K562 (cell line): Measurements from ENCODE around the gene WWOX. TPM values are rescaled to one million over a fixed set of nuclear protein-coding genes. Genes with fewer than 3 reads are reported as not detected.

Source experiments
- BRCA1 ChIP-seq, 2 experiments: fragments of 450-650 bp in 1 of 2; sonication (generic) in 1 of 2; formaldehyde crosslinking in 1 of 2; IDR thresholded peaks; 2 replicates each; pipeline versions ENCODE4 v1.5.0 to v1.6.1; 2017 to 2020; ENCODE audit warnings: mild to moderate bottlenecking in 1 of 2, missing genetic modification reagents in 1 of 2
- COPS2 ChIP-seq: fragments of 450-650 bp; conservative IDR thresholded peaks from 2 replicates; pipeline ENCODE4 v1.6.1; 2016; ENCODE audit warnings: mild to moderate bottlenecking, moderate library complexity
- FOXJ2 ChIP-seq: fragments of 200-800 bp; sonication (Bioruptor generic); IDR thresholded peaks from 2 replicates; pipeline ENCODE4 v1.6.1; 2016; ENCODE audit warnings: missing genetic modification characterization, missing compliant biosample characterization
- HES1 ChIP-seq: fragments of 450-650 bp; IDR thresholded peaks from 2 replicates; pipeline ENCODE4 v1.6.1; 2016; ENCODE audit warnings: low read depth, mild to moderate bottlenecking, moderate library complexity
- HMG20A ChIP-seq: fragments of 450-650 bp; formaldehyde crosslinking; conservative IDR thresholded peaks from 2 replicates; pipeline ENCODE4 v1.4.0; 2020; ENCODE audit warnings: mild to moderate bottlenecking, mixed read lengths
- JUND ChIP-seq, 2 experiments: IDR thresholded peaks; 2 replicates in 1 of 2; 3 replicates in 1 of 2; pipeline ENCODE4 v1.6.1; 2011; ENCODE audit warnings: borderline replicate concordance in 2 of 2, low read depth in 2 of 2, low read length in 2 of 2, improper control_type of control experiment in 1 of 2, missing biosample characterization in 1 of 2, missing genetic modification characterization in 1 of 2, missing genetic modification reagents in 1 of 2
- NCOR1 ChIP-seq: fragments of 450-650 bp; IDR thresholded peaks from 2 replicates; pipeline ENCODE4 v1.6.1; 2016; ENCODE audit warnings: mild to moderate bottlenecking, moderate library complexity
- NR3C1 ChIP-seq: sonication (generic); formaldehyde crosslinking; IDR thresholded peaks from 2 replicates; pipeline ENCODE4 v1.8.1; 2022; ENCODE audit warnings: missing genetic modification reagents
- SMARCE1 ChIP-seq: fragments of 450-650 bp; IDR thresholded peaks from 2 replicates; pipeline ENCODE4 v1.7.1; 2016; ENCODE audit warnings: mild to moderate bottlenecking
- ZHX1 ChIP-seq: fragments of 150-350 bp; conservative IDR thresholded peaks from 2 replicates; pipeline ENCODE4 v1.6.1; 2014; ENCODE audit warnings: low read length
- ZNF583 ChIP-seq: fragments of 250-450 bp; sonication (Bioruptor Pico); IDR thresholded peaks from 2 replicates; pipeline ENCODE4 v1.4.0; 2020
- ZNF785 ChIP-seq: fragments of 250-450 bp; sonication (Bioruptor Pico); IDR thresholded peaks from 2 replicates; pipeline ENCODE4 v1.4.0; 2020; ENCODE audit warnings: mild to moderate bottlenecking
- polyA plus RNA-seq, 8 experiments: library from polyadenylated mRNA; depleted of rRNA in 4 of 8; stranded (reverse) in 5 of 8; unstranded in 3 of 8; fragments of >200 nt; fragmentation: Nextera tagmentation in 2 of 8; fragmentation: Illumina TruSeq in 1 of 8; extraction: Ambion mirVana in 2 of 8; extraction: Trizol in 1 of 8; gene quantifications; 2 replicates each; pipeline versions ENCODE4 v1.2.1 to v1.2.3, GENCODE V29; 2011 to 2014; ENCODE audit warnings: inconsistent platforms in 1 of 8, missing spikeins in 1 of 8
- total RNA-seq, 7 experiments: library from RNA; depleted of rRNA in 6 of 7; stranded (reverse); fragments of >200 nt in 6 of 7; fragmentation: Illumina TruSeq in 2 of 7; extraction: Trizol in 2 of 7; gene quantifications; 2 replicates each; pipeline versions ENCODE4 v1.2.1 to v1.2.3, GENCODE V29; 2011 to 2021; ENCODE audit warnings: low replicate concordance in 1 of 7
- TF ChIP-seq, protein P1 (sequence below): fragments of 250-450 bp; sonication (Bioruptor Pico); IDR thresholded peaks from 2 replicates; pipeline ENCODE4 v1.4.0; 2020; ENCODE audit warnings: borderline replicate concordance
- TF ChIP-seq, protein P2 (sequence below): fragments of 450-650 bp; IDR thresholded peaks from 2 replicates; pipeline ENCODE4 v1.6.1; 2016; ENCODE audit warnings: low read depth
- TF ChIP-seq, protein P3 (sequence below): fragments of 250-450 bp; sonication (Bioruptor Pico); IDR thresholded peaks from 2 replicates; pipeline ENCODE4 v1.9.0; 2021; ENCODE audit warnings: mild to moderate bottlenecking

Gene WWOX
- total and polyA plus RNA-seq, 9 of the 15 experiments (the other 6 are each of a cell fraction or from before 2014, with no cell fraction given): 1.6 to 22.7 (median 8.1) TPM

- TF ChIP-seq BRCA1 (IDR thresholded peaks at IDR 0.05): no peak
- no peak for TF ChIP-seq BRCA1 (CRISPR knock-in tag; IDR thresholded peaks at IDR 0.05)
- TF ChIP-seq NCOR1: peak; percentile 24; the same call in 1 of the 2 replicates
- TF ChIP-seq JUND (IDR thresholded peaks at IDR 0.05; ENCODE audit: borderline replicate concordance, low read depth, low read length): no peak
- TF ChIP-seq JUND (tag; IDR thresholded peaks at IDR 0.05; ENCODE audit: borderline replicate concordance, low read depth, low read length): no peak
- TF ChIP-seq, protein P1, sequence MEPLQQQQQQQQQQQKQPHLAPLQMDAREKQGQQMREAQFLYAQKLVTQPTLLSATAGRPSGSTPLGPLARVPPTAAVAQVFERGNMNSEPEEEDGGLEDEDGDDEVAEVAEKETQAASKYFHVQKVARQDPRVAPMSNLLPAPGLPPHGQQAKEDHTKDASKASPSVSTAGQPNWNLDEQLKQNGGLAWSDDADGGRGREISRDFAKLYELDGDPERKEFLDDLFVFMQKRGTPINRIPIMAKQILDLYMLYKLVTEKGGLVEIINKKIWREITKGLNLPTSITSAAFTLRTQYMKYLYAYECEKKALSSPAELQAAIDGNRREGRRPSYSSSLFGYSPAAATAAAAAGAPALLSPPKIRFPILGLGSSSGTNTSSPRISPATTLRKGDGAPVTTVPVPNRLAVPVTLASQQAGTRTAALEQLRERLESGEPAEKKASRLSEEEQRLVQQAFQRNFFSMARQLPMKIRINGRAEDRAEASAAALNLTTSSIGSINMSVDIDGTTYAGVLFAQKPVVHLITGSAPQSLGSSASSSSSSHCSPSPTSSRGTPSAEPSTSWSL (CRISPR knock-in tag): no peak
- no peak for TF ChIP-seq NR3C1 (CRISPR knock-in tag)
- TF ChIP-seq, protein P2, sequence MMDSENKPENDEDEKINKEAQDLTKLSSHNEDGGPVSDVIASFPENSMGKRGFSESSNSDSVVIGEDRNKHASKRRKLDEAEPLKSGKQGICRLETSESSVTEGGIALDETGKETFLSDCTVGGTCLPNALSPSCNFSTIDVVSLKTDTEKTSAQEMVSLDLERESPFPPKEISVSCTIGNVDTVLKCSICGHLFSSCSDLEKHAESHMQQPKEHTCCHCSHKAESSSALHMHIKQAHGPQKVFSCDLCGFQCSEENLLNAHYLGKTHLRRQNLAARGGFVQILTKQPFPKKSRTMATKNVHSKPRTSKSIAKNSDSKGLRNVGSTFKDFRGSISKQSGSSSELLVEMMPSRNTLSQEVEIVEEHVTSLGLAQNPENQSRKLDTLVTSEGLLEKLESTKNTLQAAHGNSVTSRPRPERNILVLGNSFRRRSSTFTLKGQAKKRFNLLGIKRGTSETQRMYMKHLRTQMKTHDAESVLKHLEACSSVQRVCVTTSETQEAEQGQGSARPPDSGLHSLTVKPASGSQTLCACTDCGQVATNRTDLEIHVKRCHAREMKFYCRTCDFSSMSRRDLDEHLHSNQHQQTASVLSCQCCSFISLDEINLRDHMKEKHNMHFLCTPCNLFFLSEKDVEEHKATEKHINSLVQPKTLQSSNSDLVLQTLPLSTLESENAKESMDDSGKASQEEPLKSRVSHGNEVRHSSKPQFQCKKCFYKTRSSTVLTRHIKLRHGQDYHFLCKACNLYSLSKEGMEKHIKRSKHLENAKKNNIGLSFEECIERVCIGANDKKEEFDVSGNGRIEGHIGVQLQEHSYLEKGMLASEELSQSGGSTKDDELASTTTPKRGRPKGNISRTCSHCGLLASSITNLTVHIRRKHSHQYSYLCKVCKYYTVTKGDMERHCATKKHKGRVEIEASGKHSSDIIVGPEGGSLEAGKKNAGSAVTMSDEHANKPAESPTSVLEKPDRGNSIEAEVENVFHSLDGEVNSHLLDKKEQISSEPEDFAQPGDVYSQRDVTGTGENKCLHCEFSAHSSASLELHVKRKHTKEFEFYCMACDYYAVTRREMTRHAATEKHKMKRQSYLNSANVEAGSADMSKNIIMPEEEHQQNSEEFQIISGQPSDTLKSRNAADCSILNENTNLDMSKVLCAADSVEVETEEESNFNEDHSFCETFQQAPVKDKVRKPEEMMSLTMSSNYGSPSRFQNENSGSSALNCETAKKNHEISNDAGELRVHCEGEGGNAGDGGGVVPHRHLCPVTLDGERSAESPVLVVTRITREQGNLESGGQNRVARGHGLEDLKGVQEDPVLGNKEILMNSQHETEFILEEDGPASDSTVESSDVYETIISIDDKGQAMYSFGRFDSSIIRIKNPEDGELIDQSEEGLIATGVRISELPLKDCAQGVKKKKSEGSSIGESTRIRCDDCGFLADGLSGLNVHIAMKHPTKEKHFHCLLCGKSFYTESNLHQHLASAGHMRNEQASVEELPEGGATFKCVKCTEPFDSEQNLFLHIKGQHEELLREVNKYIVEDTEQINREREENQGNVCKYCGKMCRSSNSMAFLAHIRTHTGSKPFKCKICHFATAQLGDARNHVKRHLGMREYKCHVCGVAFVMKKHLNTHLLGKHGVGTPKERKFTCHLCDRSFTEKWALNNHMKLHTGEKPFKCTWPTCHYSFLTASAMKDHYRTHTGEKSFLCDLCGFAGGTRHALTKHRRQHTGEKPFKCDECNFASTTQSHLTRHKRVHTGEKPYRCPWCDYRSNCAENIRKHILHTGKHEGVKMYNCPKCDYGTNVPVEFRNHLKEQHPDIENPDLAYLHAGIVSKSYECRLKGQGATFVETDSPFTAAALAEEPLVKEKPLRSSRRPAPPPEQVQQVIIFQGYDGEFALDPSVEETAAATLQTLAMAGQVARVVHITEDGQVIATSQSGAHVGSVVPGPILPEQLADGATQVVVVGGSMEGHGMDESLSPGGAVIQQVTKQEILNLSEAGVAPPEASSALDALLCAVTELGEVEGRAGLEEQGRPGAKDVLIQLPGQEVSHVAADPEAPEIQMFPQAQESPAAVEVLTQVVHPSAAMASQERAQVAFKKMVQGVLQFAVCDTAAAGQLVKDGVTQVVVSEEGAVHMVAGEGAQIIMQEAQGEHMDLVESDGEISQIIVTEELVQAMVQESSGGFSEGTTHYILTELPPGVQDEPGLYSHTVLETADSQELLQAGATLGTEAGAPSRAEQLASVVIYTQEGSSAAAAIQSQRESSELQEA: no peak
- no peak for TF ChIP-seq ZHX1
- no peak for TF ChIP-seq FOXJ2
- TF ChIP-seq HMG20A (CRISPR knock-in tag): no peak
- no peak for TF ChIP-seq ZNF785 (CRISPR knock-in tag)
- no peak for TF ChIP-seq ZNF583
- TF ChIP-seq COPS2: no peak
- TF ChIP-seq HES1: no peak
- TF ChIP-seq SMARCE1: no peak
- TF ChIP-seq, protein P3, sequence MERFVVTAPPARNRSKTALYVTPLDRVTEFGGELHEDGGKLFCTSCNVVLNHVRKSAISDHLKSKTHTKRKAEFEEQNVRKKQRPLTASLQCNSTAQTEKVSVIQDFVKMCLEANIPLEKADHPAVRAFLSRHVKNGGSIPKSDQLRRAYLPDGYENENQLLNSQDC (CRISPR knock-in tag): no peak
Measured at GRCh38 chr16:78389009-78389498, 289.6 kb downstream of the WWOX start (continued).
